Activated naive CD8-positive, alpha-beta T cell treated with anti-CD3 and anti-CD28 coated beads, Interleukin-2, amount 50 U/mL, for 24 hours (primary cell): ENCODE data around the gene CCDC57.

Source experiments
- ATAC-seq: fragments of 150-1000 bp; cut with Tn5 transposase; one replicate; pipeline ENCODE4 v1.10.0; 2021
- DNase-seq: peaks from one replicate; pipeline ENCODE4 v3.0.0; 2021
- H3K27ac Mint-ChIP-seq: one replicate; pipeline ENCODE4 v1.8.0; 2021; ENCODE audit warnings: mild to moderate bottlenecking, mixed read lengths
- H3K27me3 Mint-ChIP-seq: one replicate; pipeline ENCODE4 v1.8.0; 2021; ENCODE audit warnings: mixed read lengths
- H3K36me3 Mint-ChIP-seq: one replicate; pipeline ENCODE4 v1.8.0; 2021; ENCODE audit warnings: low read depth, mixed read lengths
- H3K4me1 Mint-ChIP-seq: one replicate; pipeline ENCODE4 v1.8.0; 2021; ENCODE audit warnings: mixed read lengths
- H3K4me3 Mint-ChIP-seq: one replicate; pipeline ENCODE4 v1.8.0; 2021; ENCODE audit warnings: mild to moderate bottlenecking, moderate library complexity, mixed read lengths
- H3K9me3 Mint-ChIP-seq: one replicate; pipeline ENCODE4 v1.8.0; 2021; ENCODE audit warnings: mixed read lengths

Gene CCDC57

GRCh38 chr17:82250868-82251500 is 38.3 kb upstream of the CCDC57 start:
- H3K9me3 Mint-ChIP-seq = no peaks in the 10 kb centered on the region
- H3K27ac Mint-ChIP-seq = peak overlapping the region; percentile 49
- peaks cover 50% of the 10 kb centered on the region for H3K36me3 Mint-ChIP-seq
- ATAC-seq = no peak
- H3K27me3 Mint-ChIP-seq = no peaks in the 10 kb centered on the region
- peaks cover 7% of the 10 kb centered on the region for H3K4me1 Mint-ChIP-seq
- H3K4me3 Mint-ChIP-seq = no peak overlapping the region
- no peak for DNase-seq

GRCh38 chr17:82249896-82250581 is 37.4 kb upstream of the CCDC57 start:
- H3K27ac Mint-ChIP-seq = no peak overlapping the region
- no peak for DNase-seq
- H3K27me3 Mint-ChIP-seq = no peaks in the 10 kb centered on the region
- ATAC-seq = no peak
- no peak overlapping the region for H3K4me3 Mint-ChIP-seq
- H3K4me1 Mint-ChIP-seq = peaks cover 7% of the 10 kb centered on the region
- H3K36me3 Mint-ChIP-seq = peaks cover 45% of the 10 kb centered on the region
- H3K9me3 Mint-ChIP-seq = no peaks in the 10 kb centered on the region

DNA sequence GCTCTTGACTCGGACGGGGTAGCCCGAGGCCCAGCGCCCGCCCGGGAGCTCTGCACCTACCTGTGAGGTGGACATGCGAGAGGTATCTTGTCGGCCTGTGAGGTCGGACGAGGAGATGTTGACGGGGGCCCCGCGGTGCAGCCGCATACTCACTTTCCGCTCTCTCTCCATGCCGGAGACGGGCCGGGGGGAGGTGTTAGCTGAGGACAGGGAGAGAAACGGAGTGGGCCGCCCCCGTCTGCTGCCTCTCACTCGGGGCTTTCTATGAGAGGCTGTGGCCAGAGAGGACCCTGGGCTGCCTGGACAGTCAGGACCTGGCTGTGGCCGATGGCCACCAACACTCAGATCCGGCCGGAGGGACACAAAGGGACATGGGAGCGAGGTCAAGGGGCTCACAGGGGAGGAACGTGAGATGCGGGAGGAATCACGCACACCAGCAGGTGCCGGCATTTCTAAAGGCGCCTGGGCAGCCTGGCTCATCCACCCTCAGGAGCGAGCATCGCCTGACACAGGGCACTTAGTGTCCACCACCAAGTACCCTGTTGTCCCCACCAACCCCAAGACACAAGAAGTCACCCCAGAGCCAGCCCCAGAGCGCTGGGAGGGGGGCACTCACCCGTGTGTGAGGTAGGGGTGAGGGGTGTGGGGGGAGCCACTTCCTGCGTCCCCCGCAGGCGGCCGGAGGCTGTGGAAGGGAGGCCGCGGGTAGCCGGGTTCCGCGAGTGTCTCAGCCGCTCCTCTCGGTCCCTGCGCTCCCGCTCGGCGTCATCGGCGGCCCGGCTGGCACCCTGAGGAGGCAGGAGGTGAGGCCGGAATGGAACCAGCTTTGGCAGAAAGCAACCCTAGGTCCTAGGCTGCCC is 36.4 kb upstream of the CCDC57 start:
- H3K27ac Mint-ChIP-seq = no peak overlapping the region
- no peaks in the 10 kb centered on the region for H3K27me3 Mint-ChIP-seq
- no peak for DNase-seq
- peaks cover 55% of the 10 kb centered on the region for H3K36me3 Mint-ChIP-seq
- no peak overlapping the region for H3K4me3 Mint-ChIP-seq
- no peak for ATAC-seq
- H3K9me3 Mint-ChIP-seq = no peaks in the 10 kb centered on the region
- H3K4me1 Mint-ChIP-seq = peaks cover 10% of the 10 kb centered on the region

DNA sequence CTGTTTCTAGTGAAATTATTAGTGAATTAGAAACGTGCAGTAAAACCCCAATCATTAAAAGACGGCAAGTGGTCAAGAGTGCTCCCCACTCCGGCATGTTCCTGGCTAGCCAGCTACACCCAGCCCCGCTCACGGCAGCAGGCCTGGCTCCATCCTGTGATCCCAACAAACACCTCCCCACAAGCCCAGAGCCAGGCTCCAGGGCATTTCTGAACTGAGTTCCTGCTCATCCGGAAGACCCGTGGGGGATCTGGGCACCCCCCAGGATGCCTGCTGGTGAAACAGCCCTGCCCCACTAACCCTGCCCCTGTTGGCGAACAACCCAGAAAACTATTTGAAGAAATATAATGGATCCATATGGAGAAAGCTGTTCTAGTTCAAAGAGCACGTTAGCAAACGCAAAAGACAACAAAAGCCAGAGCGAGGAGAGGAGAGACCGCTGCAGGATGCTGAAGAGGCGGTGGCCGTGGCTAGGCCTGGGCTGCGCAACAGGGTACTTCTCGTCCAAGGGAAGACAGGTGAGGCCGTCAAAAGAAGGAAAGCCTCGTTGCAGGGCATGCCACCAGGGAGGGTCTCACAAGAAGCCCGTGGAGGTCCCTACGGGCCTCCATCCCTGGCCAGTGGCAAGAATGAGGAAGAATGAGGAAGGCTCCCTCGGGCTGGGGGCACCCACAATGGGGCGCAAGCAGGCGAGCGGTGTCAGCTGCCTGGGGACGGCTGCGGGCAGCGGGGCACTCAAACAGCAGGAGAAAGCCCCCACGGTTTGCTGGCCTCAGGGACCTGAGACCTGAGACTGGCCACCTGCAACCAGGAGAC is 35.4 kb upstream of the CCDC57 start:
- Mint-ChIP-seq H3K27ac (peak overlapping the region; percentile 5), H3K27me3 (no peaks in the 10 kb centered on the region)

DNA sequence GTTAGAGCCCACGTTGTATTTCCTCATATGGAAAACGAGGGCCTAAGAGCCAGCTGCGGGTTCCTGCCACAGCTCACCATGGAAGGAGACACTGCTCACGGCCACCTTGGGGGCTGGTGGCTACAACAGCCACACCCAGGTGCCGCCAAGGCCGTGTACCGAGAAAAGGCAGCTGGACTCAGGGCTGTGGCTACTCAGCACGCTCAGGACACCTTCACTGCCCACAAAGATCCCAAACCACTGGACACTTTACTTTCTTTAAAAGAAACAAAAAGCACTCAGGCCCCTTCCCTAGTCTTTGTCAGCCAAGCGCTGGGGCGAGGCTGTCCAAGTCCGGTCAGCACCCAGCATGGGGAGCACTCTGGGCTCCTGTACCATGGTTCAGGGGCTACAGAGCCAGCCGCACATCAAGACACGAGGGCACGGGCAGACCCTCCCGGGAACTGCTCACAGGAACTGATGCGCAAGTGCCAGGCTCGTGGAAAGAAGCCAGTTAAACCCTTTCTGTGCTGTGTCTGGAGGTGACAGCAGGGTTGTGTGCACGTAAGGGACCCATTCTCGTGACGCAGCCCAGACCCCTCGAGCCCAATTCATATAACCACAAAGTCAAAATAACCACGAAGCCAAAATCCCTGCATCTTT is 34.7 kb upstream of the CCDC57 start:
- DNase-seq (no peak), ATAC-seq (no peak)
- peaks cover 14% of the 10 kb centered on the region for H3K4me1 Mint-ChIP-seq
- peaks cover 47% of the 10 kb centered on the region for H3K36me3 Mint-ChIP-seq
- peak overlapping the region; percentile 5 for H3K27ac Mint-ChIP-seq
- no peak overlapping the region for H3K4me3 Mint-ChIP-seq
- H3K9me3 Mint-ChIP-seq = no peaks in the 10 kb centered on the region
- H3K27me3 Mint-ChIP-seq = no peaks in the 10 kb centered on the region

More for the DNA sequence above, 35.4 kb upstream of the CCDC57 start:
- DNase-seq (no peak), ATAC-seq (no peak)
- no peaks in the 10 kb centered on the region for H3K9me3 Mint-ChIP-seq
- peaks cover 55% of the 10 kb centered on the region for H3K36me3 Mint-ChIP-seq
- no peak overlapping the region for H3K4me3 Mint-ChIP-seq
- peaks cover 10% of the 10 kb centered on the region for H3K4me1 Mint-ChIP-seq

DNA sequence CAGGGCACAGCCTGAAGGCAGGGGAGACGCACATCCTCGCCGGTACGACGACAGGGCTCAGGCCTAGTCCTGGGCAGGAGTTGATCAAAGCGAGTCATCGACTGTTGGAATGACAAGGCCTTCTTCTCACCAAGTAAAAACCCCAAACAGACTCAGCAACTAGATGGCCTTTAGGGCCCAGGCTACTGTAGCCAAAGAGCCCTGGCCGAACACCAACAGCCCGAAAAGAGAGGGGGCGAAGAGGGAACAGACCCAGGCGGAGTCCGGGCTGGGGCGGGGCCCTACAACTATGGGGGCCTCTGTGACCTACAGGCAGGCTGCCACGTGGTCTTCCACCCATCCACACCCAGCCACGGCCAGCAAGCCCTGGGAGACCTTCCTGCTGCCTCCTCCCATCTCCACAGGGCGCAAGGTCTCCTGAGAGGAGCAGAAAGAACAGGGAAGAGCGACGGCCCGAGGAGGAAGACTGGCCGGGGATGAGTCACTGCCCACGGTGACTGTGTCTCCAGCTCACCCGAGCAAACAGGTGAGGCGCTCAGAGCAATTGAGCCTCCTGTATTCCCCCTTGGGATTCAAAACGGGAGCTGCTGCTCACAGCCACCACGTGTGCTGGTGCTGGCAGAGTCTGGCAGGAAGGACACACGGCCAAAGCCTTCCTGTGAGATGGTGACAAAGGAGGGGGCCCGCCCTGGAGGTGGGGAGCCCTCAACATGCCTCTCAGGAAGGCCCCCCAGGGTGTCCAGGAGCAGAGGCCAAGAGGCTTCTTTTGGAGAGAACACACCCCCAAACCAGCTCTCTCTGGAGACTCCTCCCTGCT is 33.9 kb upstream of the CCDC57 start:
- Mint-ChIP-seq H3K4me1 (peaks cover 20% of the 10 kb centered on the region), H3K36me3 (peaks cover 43% of the 10 kb centered on the region), H3K4me3 (no peak overlapping the region), H3K27me3 (no peaks in the 10 kb centered on the region), H3K9me3 (no peaks in the 10 kb centered on the region), H3K27ac (no peak overlapping the region)
- DNase-seq = no peak
- no peak for ATAC-seq

DNA sequence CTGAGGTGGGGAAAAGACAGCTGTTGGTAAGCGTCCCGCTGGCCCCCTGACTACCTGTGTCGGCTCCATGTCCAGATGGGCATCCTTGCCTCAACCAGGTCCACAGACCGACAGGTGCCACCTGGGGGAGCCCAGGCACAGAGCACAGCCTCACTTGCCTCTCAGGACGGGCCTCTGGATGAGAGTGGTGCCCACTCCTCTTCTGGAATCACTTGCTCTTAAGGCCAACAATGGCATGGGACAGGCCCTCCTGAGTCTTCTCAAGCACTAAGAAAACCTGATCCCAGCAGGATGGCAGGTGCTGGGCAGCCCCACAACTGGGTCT is 33.4 kb upstream of the CCDC57 start:
- Mint-ChIP-seq H3K27ac (no peak overlapping the region), H3K36me3 (peaks cover 37% of the 10 kb centered on the region), H3K4me3 (no peak overlapping the region)

GRCh38 chr17:82245134-82246039 is 32.7 kb upstream of the CCDC57 start:
- no peaks in the 10 kb centered on the region for H3K27me3 Mint-ChIP-seq
- no peak for ATAC-seq
- no peaks in the 10 kb centered on the region for H3K9me3 Mint-ChIP-seq
- no peak overlapping the region for H3K27ac Mint-ChIP-seq
- peaks cover 34% of the 10 kb centered on the region for H3K36me3 Mint-ChIP-seq
- no peak for DNase-seq
- H3K4me1 Mint-ChIP-seq = peaks cover 31% of the 10 kb centered on the region
- no peak overlapping the region for H3K4me3 Mint-ChIP-seq

More for the DNA sequence above, 33.4 kb upstream of the CCDC57 start:
- no peak for DNase-seq
- no peak for ATAC-seq
- Mint-ChIP-seq H3K27me3 (no peaks in the 10 kb centered on the region), H3K4me1 (peaks cover 25% of the 10 kb centered on the region), H3K9me3 (no peaks in the 10 kb centered on the region)

DNA sequence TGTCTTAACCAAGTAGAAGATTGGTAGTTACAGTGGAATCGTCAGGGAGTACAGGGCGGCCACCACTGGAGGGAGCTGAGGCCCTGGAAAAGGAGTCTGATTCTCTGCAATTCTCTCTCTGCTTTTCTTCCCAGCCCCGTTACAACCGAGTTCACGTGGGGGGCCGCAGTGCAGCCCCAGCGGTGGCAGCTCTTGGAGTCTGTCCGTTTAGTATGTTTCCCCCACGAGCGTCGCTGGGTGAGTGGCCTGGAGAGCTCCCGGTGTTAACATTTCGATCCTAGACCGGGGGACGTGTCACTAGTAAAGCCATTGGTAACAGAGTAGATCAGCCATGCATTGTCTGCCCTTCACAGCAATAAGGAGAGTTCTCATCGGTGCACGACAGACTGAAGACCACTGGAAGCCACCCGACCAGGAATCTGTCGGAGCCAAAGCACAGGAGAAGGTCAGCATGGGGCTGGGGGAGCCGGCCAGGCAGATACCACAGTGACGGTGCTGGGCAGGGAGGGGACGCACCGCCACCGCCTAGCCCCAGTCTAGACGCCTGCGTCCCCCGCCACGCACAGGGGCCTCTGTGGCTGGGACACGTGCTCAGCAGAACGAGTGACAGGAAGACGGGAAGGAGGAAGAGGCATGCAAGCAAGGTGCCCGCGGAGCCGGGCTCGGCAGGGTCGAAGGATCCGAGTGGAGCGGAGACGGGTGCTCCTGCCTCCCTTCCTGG is 31.9 kb upstream of the CCDC57 start:
- peaks cover 33% of the 10 kb centered on the region for H3K4me1 Mint-ChIP-seq
- H3K27me3 Mint-ChIP-seq = no peaks in the 10 kb centered on the region

GRCh38 chr17:82243648-82244412 is 31.2 kb upstream of the CCDC57 start:
- ATAC-seq (no peak), DNase-seq (no peak)
- Mint-ChIP-seq H3K9me3 (no peaks in the 10 kb centered on the region), H3K4me3 (peak overlapping the region; percentile 10), H3K36me3 (peaks cover 31% of the 10 kb centered on the region), H3K4me1 (peaks cover 39% of the 10 kb centered on the region), H3K27me3 (no peaks in the 10 kb centered on the region), H3K27ac (peak overlapping the region; percentile 25)

More for the DNA sequence above, 31.9 kb upstream of the CCDC57 start:
- Mint-ChIP-seq H3K36me3 (peaks cover 32% of the 10 kb centered on the region), H3K27ac (peak overlapping the region; percentile 52), H3K9me3 (no peaks in the 10 kb centered on the region), H3K4me3 (peak overlapping the region; percentile 10)
- no peak for DNase-seq
- ATAC-seq = no peak

GRCh38 chr17:82242977-82243647 is 30.5 kb upstream of the CCDC57 start:
- no peak overlapping the region for H3K4me3 Mint-ChIP-seq

More at GRCh38 chr17:82242977-82243647, 30.5 kb upstream of the CCDC57 start:
- H3K9me3 Mint-ChIP-seq = no peaks in the 10 kb centered on the region
- H3K4me1 Mint-ChIP-seq = peaks cover 45% of the 10 kb centered on the region
- no peak for DNase-seq
- H3K27me3 Mint-ChIP-seq = no peaks in the 10 kb centered on the region
- H3K36me3 Mint-ChIP-seq = peaks cover 30% of the 10 kb centered on the region
- peak overlapping the region; percentile 46 for H3K27ac Mint-ChIP-seq
- no peak for ATAC-seq
